ENCODE measurements around the gene CCNL1.

CCNL1 gene

DNA sequence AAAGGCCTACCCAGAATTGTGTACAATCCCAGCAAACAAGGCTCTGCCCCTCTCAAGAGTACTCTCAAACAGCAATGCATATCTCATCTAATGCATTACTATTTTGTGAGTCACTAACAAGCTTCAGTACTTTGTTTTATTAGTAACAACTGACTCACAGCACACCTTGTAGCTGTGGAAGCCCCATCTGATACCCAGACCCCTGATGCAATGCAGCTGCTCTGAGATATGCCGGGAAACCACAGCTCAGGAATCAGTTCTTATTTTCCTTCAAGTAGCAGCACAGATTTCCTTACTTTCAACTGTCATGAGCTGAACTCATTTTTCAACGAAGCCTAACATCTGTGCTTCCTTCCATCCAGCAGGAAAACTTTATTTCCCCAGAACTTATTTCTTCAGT is 37.8 kb downstream of the CCNL1 start (continued):
- TF ChIP-seq CREB5 (CRISPR knock-in tag; IDR thresholded peaks at IDR 0.05; ENCODE audit: low read depth) (no peak), ISL1 (CRISPR knock-in tag; IDR thresholded peaks at IDR 0.05) (no peak), ZNF8 (CRISPR knock-in tag; IDR thresholded peaks at IDR 0.05) (no peak), SNAI2 (CRISPR knock-in tag; IDR thresholded peaks at IDR 0.05) (no peak), TCF4 (CRISPR knock-in tag; IDR thresholded peaks at IDR 0.05; ENCODE audit: borderline replicate concordance) (no peak), OSR1 (CRISPR knock-in tag; IDR thresholded peaks at IDR 0.05) (no peak), ARNTL (CRISPR knock-in tag; IDR thresholded peaks at IDR 0.05; ENCODE audit: borderline replicate concordance, low read depth) (no peak), ZC3H10 (CRISPR knock-in tag; IDR thresholded peaks at IDR 0.05) (no peak), ZNF565 (CRISPR knock-in tag; conservative IDR thresholded peaks at IDR 0.05; ENCODE audit: low read depth) (no peak)

GRCh38 chr3:157121522-157121921 is 38.4 kb downstream of the CCNL1 start:
- no peak for ATAC-seq
- no peak for TF ChIP-seq ZFP30 (CRISPR knock-in tag; IDR thresholded peaks at IDR 0.05)
- no peak for TF ChIP-seq TCF4 (CRISPR knock-in tag; IDR thresholded peaks at IDR 0.05; ENCODE audit: borderline replicate concordance)
- TF ChIP-seq, protein P1, sequence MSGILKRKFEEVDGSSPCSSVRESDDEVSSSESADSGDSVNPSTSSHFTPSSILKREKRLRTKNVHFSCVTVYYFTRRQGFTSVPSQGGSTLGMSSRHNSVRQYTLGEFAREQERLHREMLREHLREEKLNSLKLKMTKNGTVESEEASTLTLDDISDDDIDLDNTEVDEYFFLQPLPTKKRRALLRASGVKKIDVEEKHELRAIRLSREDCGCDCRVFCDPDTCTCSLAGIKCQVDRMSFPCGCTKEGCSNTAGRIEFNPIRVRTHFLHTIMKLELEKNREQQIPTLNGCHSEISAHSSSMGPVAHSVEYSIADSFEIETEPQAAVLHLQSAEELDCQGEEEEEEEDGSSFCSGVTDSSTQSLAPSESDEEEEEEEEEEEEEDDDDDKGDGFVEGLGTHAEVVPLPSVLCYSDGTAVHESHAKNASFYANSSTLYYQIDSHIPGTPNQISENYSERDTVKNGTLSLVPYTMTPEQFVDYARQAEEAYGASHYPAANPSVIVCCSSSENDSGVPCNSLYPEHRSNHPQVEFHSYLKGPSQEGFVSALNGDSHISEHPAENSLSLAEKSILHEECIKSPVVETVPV (CRISPR knock-in tag; IDR thresholded peaks at IDR 0.05), result no peak
- TF ChIP-seq OSR1 (CRISPR knock-in tag; IDR thresholded peaks at IDR 0.05), result no peak
- no peak for TF ChIP-seq ZNF565 (CRISPR knock-in tag; conservative IDR thresholded peaks at IDR 0.05; ENCODE audit: low read depth)
- TF ChIP-seq TSHZ2 (CRISPR knock-in tag; IDR thresholded peaks at IDR 0.05), result no peak
- no peak for TF ChIP-seq ESRRG (CRISPR knock-in tag; IDR thresholded peaks at IDR 0.05)
- TF ChIP-seq ZFP3 (CRISPR knock-in tag; IDR thresholded peaks at IDR 0.05), result no peak
- TF ChIP-seq ZNF70 (CRISPR knock-in tag; IDR thresholded peaks at IDR 0.05), result no peak
- no peak for TF ChIP-seq BACH2 (CRISPR knock-in tag; IDR thresholded peaks at IDR 0.05; ENCODE audit: borderline replicate concordance)

- ATAC-seq, result no peak
- TF ChIP-seq ESRRG (CRISPR knock-in tag; IDR thresholded peaks at IDR 0.05) (no peak), ZFP30 (CRISPR knock-in tag; IDR thresholded peaks at IDR 0.05) (no peak), ISL1 (CRISPR knock-in tag; IDR thresholded peaks at IDR 0.05) (no peak), RARB (CRISPR knock-in tag; IDR thresholded peaks at IDR 0.05) (no peak), PPARA (CRISPR knock-in tag; IDR thresholded peaks at IDR 0.05; ENCODE audit: borderline replicate concordance) (no peak), TOX (CRISPR knock-in tag; IDR thresholded peaks at IDR 0.05; ENCODE audit: borderline replicate concordance) (no peak), ZNF70 (CRISPR knock-in tag; IDR thresholded peaks at IDR 0.05) (no peak), CSDC2 (CRISPR knock-in tag; IDR thresholded peaks at IDR 0.05) (no peak), CREB5 (CRISPR knock-in tag; IDR thresholded peaks at IDR 0.05; ENCODE audit: low read depth) (no peak), OSR1 (CRISPR knock-in tag; IDR thresholded peaks at IDR 0.05) (no peak), BACH2 (CRISPR knock-in tag; IDR thresholded peaks at IDR 0.05; ENCODE audit: borderline replicate concordance) (no peak), ZNF8 (CRISPR knock-in tag; IDR thresholded peaks at IDR 0.05) (no peak)
Measured at GRCh38 chr3:157120071-157120892, 39.7 kb downstream of the CCNL1 start.

GRCh38 chr3:157119369-157119951 is 40.5 kb downstream of the CCNL1 start:
- ATAC-seq, result no peak
- no peak for TF ChIP-seq CREB5 (CRISPR knock-in tag; IDR thresholded peaks at IDR 0.05; ENCODE audit: low read depth)
- TF ChIP-seq, protein P2, sequence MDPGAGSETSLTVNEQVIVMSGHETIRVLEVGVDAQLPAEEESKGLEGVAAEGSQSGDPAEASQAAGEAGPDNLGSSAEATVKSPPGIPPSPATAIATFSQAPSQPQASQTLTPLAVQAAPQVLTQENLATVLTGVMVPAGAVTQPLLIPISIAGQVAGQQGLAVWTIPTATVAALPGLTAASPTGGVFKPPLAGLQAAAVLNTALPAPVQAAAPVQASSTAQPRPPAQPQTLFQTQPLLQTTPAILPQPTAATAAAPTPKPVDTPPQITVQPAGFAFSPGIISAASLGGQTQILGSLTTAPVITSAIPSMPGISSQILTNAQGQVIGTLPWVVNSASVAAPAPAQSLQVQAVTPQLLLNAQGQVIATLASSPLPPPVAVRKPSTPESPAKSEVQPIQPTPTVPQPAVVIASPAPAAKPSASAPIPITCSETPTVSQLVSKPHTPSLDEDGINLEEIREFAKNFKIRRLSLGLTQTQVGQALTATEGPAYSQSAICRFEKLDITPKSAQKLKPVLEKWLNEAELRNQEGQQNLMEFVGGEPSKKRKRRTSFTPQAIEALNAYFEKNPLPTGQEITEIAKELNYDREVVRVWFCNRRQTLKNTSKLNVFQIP (CRISPR knock-in tag; IDR thresholded peaks at IDR 0.05; ENCODE audit: borderline replicate concordance, low read depth), result no peak
- no peak for TF ChIP-seq ZNF70 (CRISPR knock-in tag; IDR thresholded peaks at IDR 0.05)
- TF ChIP-seq SNAI2 (CRISPR knock-in tag; IDR thresholded peaks at IDR 0.05), result no peak
- no peak for TF ChIP-seq ZNF8 (CRISPR knock-in tag; IDR thresholded peaks at IDR 0.05)
- TF ChIP-seq, protein P1 (CRISPR knock-in tag; IDR thresholded peaks at IDR 0.05), result no peak
